DOHH2 (cell line): ENCODE measurements around the gene STIP1.

Source experiments
- H3F3A ChIP-seq: fragments of 200-600 bp; sonication (generic), shearing (Covaris generic); 2 replicates; pipeline ENCODE4 v1.6.0; 2016; ENCODE audit warnings: antibody characterized with exemption, mild to moderate bottlenecking; ENCODE audit not compliant: control insufficient read depth, insufficient read depth
- H3K27ac ChIP-seq: fragments of 200-600 bp; sonication (generic); 2 replicates; pipeline ENCODE4 v1.5.1; 2014; ENCODE audit warnings: low read depth, mild to moderate bottlenecking, low read length, moderate library complexity
- H3K27me3 ChIP-seq: fragments of 200-600 bp; sonication (generic); 2 replicates; pipeline ENCODE4 v1.6.1; 2014; ENCODE audit warnings: mild to moderate bottlenecking, low read length, mixed read lengths; ENCODE audit not compliant: control insufficient read depth
- H3K36me3 ChIP-seq: fragments of 200-600 bp; sonication (generic); 2 replicates; pipeline ENCODE4 v1.6.1; 2014; ENCODE audit warnings: mild to moderate bottlenecking, low read length, moderate library complexity, mixed read lengths; ENCODE audit not compliant: control insufficient read depth
- H3K4me1 ChIP-seq: fragments of 200-600 bp; sonication (generic); 2 replicates; pipeline ENCODE4 v1.6.1; 2014; ENCODE audit warnings: mild to moderate bottlenecking, low read length, mixed read lengths; ENCODE audit not compliant: control insufficient read depth
- H3K4me2 ChIP-seq: fragments of 200-600 bp; sonication (generic); 2 replicates; pipeline ENCODE4 v1.6.0; 2014; ENCODE audit warnings: mild to moderate bottlenecking, low read length, moderate library complexity
- H3K4me3 ChIP-seq: fragments of 200-600 bp; sonication (generic); 2 replicates; pipeline ENCODE4 v1.5.1; 2014; ENCODE audit warnings: mild to moderate bottlenecking, low read length, mixed read lengths
- H3K79me2 ChIP-seq: fragments of 200-600 bp; sonication (generic); 2 replicates; pipeline ENCODE4 v1.6.1; 2014; ENCODE audit warnings: mild to moderate bottlenecking, low read length, mixed read lengths; ENCODE audit not compliant: control insufficient read depth
- H3K9me2 ChIP-seq: fragments of 200-600 bp; sonication (generic); replicated peaks from 2 replicates; pipeline ENCODE4 v1.6.1; 2014; ENCODE audit warnings: mild to moderate bottlenecking, low read length, mixed read lengths; ENCODE audit not compliant: control insufficient read depth
- H3K9me3 ChIP-seq: fragments of 200-600 bp; sonication (generic); 2 replicates; pipeline ENCODE4 v1.6.1; 2014; ENCODE audit warnings: antibody characterized with exemption, low read length, mixed read lengths; ENCODE audit not compliant: control insufficient read depth, insufficient read depth
- H4K20me1 ChIP-seq: fragments of 200-600 bp; sonication (generic); 2 replicates; pipeline ENCODE4 v1.6.0; 2014; ENCODE audit warnings: low read depth, mild to moderate bottlenecking, antibody characterized with exemption, low read length, moderate library complexity; ENCODE audit not compliant: control insufficient read depth, insufficient read depth
- EZH2phosphoT487 ChIP-seq: fragments of 200-600 bp; sonication (generic); IDR thresholded peaks from 2 replicates; pipeline ENCODE4 v1.6.1; 2017; ENCODE audit warnings: borderline replicate concordance, mild to moderate bottlenecking, antibody characterized with exemption, low read length, moderate library complexity, mixed read lengths
- TF ChIP-seq, protein P1 (sequence below): fragments of 200-600 bp; sonication (generic); IDR thresholded peaks from one replicate; pipeline ENCODE4 v1.5.1; 2014; ENCODE audit warnings: antibody characterized with exemption, mild to moderate bottlenecking, low read depth, low read length; ENCODE audit not compliant: poor library complexity, severe bottlenecking

STIP1 gene

DNA sequence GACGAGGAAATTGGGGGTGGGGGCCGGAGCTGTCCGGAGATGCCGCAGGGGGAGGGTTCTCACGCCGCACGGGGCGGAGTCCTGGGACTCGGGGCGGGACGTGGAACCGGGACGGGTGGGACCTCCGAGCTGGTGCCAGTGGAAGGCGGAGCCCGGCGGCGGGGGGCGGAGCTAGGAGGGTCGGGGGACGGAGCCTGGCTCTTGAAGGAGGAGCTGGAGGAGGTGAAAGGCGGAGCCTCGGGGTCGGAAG, 55.2 kb downstream of the STIP1 start:
- Histone ChIP-seq H3K27ac (peak overlapping the region; percentile 97), H3K79me2 (peaks cover 46% of the 10 kb centered on the region), H3K9me3 (no peaks in the 10 kb centered on the region), H3K36me3 (peaks cover 74% of the 10 kb centered on the region), H3F3A (peaks cover 44% of the 10 kb centered on the region), H4K20me1 (no peaks in the 10 kb centered on the region), H3K4me2 (peak overlapping the region; percentile 92), H3K4me3 (peak overlapping the region; percentile 99), H3K9me2 (no peaks in the 10 kb centered on the region), H3K4me1 (peaks cover 72% of the 10 kb centered on the region), H3K27me3 (no peaks in the 10 kb centered on the region)
- TF ChIP-seq, protein P1, sequence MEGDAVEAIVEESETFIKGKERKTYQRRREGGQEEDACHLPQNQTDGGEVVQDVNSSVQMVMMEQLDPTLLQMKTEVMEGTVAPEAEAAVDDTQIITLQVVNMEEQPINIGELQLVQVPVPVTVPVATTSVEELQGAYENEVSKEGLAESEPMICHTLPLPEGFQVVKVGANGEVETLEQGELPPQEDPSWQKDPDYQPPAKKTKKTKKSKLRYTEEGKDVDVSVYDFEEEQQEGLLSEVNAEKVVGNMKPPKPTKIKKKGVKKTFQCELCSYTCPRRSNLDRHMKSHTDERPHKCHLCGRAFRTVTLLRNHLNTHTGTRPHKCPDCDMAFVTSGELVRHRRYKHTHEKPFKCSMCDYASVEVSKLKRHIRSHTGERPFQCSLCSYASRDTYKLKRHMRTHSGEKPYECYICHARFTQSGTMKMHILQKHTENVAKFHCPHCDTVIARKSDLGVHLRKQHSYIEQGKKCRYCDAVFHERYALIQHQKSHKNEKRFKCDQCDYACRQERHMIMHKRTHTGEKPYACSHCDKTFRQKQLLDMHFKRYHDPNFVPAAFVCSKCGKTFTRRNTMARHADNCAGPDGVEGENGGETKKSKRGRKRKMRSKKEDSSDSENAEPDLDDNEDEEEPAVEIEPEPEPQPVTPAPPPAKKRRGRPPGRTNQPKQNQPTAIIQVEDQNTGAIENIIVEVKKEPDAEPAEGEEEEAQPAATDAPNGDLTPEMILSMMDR, result no peak
- TF ChIP-seq EZH2phosphoT487, result no peak

DNA sequence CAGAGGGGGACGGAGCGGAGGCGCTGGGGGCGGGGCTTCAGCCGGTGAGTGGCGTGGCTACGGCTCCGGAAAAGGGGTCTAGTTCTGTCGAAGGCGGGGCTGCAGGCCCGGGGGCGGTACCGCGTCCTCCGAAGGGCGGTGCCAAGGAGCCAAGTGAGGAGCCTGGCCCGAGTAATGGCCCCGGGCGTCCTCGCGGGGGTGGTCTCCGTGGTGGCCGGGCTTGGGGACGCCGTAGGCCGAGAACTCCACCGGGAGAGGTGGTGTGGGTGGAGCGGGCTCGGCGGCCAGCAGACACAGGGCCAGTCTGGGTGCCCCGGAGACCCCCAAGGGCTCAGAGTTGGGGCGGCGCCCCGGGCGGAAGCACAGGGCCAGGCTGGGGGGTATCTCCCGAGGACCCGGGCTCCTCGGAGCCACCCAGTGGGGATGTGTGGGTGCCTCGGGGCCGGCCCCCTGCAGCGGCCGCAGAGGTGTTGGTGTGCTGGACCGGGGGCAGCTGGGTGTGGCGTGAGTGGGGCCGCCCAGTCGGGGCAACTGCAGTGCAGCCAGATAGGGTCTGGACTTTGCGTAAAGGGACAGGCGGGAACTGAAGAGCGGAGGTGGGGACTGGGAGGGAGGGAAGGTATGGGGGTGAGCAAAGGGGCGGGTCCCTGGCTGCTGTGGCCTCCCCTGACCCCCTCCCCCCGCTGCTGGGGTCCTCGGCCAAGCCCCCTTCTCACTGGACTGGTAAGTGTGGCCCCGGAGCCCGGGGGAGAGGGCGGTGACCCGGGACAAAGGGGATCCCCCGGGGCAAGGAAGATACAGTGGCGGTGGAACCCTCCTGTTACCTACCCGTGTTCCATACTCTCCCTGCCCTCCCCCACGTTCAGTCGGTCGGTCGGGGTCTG, 55.8 kb downstream of the STIP1 start:
- Histone ChIP-seq H3K9me3 (no peaks in the 10 kb centered on the region), H4K20me1 (no peaks in the 10 kb centered on the region), H3K27me3 (no peaks in the 10 kb centered on the region), H3K79me2 (peaks cover 48% of the 10 kb centered on the region), H3K9me2 (no peaks in the 10 kb centered on the region), H3K4me1 (peaks cover 69% of the 10 kb centered on the region), H3K27ac (peak overlapping the region; percentile 63), H3K4me3 (peak overlapping the region; percentile 99), H3K4me2 (peak overlapping the region; percentile 77), H3F3A (peaks cover 44% of the 10 kb centered on the region), H3K36me3 (peaks cover 74% of the 10 kb centered on the region)
- TF ChIP-seq EZH2phosphoT487, result no peak
- TF ChIP-seq, protein P1, result peak; percentile 14

DNA sequence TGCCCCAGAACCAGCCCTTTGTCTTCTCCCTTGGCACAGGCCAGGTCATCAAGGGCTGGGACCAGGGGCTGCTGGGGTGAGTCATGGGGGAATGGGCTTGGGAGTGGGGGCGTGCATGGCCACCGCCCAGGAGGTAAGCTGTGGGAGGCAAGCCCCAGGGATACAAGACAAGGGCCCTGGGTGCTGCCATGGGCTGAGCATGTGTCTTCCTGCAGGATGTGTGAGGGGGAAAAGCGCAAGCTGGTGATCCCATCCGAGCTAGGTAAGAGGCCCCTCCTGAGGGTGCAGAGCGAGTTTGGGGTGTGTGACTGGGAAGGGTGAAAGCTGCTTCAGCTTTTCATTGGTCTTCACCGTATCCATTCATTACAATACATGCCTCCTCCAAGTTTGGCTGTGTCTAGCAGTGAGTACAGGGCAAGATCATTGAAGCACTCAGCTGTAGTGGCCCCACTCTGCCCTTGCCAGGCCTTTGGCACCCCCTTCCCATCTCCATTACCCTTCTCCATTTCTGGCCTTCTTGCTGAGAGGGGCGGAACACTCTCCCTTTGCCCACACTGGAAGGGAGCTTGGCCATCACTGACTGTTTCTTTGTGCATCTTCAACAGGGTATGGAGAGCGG, 57.4 kb downstream of the STIP1 start:
- no peaks in the 10 kb centered on the region for H3K9me2 ChIP-seq
- H3K27me3 ChIP-seq, result no peaks in the 10 kb centered on the region
- H4K20me1 ChIP-seq, result no peaks in the 10 kb centered on the region
- TF ChIP-seq EZH2phosphoT487, result no peak
- TF ChIP-seq, protein P1, result no peak
- peaks cover 47% of the 10 kb centered on the region for H3F3A ChIP-seq
- H3K4me1 ChIP-seq, result peaks cover 68% of the 10 kb centered on the region
- no peaks in the 10 kb centered on the region for H3K9me3 ChIP-seq
- 0 out of 2 replicates have a peak overlapping the region, but pooled peaks have one; percentile 77 for H3K4me2 ChIP-seq
- H3K36me3 ChIP-seq, result peaks cover 62% of the 10 kb centered on the region
- peak overlapping the region; percentile 99; the same call in 1 of the 2 replicates for H3K4me3 ChIP-seq
- no peak overlapping the region for H3K27ac ChIP-seq
- H3K79me2 ChIP-seq, result peaks cover 48% of the 10 kb centered on the region
